ENCODE results near the gene FRA10AC1.

FRA10AC1 gene, protein sequence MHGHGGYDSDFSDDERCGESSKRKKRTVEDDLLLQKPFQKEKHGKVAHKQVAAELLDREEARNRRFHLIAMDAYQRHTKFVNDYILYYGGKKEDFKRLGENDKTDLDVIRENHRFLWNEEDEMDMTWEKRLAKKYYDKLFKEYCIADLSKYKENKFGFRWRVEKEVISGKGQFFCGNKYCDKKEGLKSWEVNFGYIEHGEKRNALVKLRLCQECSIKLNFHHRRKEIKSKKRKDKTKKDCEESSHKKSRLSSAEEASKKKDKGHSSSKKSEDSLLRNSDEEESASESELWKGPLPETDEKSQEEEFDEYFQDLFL
- total RNA-seq, result 2.1 to 14.7 (median 6.5) reads per million in 18 experiments

DNA sequence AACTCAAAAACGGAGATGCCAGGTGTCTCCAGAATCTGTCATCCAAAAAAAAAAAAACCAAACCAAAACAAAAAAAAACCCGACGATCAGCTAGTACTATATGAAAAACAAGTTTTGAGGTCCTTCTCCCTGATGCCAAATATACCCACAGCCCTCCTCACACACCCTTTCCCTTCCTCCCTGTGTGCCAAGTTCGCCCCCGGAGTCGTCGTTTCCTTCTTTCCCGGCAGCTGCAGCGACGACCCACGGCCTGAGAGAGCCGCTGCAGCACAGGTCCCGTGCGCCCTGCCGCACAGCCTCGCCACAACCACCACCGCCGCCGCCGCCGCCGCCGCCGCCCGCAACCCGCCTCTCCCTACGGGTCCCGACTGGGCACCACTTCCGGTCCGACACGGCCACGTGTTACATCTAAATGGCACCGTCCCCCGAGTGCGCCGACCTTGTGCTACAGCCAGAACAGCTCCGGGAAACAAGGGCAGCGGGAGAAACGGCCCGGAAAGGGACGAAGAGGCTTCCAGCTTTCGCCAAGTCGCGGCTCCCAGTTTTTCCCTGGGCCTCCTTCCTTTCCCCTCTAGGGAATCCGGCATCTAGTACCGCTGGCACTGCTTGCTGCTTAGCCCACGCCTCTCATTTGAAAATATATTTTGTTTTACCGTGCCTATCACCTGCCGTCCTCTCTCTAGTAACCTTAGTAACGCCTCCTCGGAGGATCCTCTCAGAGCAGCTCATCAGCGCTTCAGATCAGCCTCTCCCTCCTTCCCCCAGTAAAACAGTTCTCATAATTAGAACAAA lies at the start of gene FRA10AC1:
Gene FRA10AC1 (minus strand): TSS at position 383 of the 792 bp plus-strand sequence. CDS start 2,486 bp downstream, outside the sequence.
- peak; percentile 94 to 95 for DNase-seq

DNA sequence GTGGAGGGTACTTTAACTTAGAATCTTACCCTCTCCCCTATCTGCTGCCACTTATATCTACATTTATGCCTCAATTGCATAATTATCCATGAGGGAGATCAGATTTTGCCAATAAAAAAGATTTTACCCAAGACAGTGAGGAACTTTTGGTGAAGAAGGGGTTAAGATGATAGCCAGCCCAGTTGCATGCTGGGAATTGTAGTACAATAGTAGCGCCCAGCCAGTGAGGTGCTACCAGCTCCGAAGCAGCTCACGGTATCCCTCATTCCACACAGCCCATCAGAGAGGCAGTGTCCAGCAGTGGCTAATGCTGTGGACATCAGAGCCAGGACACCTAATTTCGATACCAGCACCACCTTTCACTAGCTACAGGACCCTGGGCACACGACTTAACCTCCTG lies 49.4 kb upstream of the FRA10AC1 start:
- DNase-seq, result no peak

DNA sequence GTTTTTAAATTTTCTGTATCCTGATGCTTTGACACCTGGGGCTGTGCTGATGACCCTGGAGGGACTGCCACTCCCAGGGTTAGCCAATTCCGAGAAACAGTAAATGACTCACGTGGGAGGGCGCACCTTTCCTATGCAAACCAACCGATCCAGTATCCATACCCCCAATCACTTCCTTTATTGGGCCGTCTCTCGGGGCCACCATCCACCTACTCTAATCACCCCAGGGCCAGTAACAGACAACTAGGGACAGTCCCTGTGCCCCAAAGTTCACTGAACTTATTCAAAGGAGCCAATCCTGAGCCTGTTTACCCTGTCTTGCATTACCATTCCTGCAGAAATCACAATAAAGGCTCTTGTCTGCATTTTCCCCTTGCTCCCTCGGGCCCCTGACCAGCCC lies 48.7 kb upstream of the FRA10AC1 start:
- no peak for DNase-seq

DNA sequence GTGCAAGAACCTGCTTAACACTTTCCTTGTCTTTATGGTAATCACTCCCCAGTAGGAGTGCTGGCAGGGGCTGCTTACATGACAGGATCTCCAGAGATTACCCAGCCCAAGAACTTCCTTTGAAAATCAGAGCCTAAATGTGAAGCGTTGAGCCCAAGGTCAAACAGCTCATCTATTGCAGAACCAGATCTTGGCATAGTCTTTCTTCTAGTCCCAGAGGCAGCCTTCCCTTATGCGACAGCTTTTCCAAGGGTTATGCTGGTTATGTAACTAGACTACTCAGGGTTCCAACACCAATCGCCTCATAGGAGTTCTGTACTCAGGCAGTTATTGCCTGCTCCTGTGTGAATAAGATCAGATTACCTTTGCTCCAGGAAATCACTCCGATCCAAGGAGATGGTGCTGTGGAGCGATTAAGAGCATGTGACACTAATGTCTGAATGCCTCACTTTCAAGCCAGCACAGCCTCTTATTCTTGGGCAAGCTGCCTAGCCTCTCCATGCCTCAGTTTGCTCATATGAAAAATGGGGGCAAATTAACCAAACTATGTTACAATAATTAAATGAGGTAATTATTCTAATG lies 46.9 kb upstream of the FRA10AC1 start:
- DNase-seq, result no peak

DNA sequence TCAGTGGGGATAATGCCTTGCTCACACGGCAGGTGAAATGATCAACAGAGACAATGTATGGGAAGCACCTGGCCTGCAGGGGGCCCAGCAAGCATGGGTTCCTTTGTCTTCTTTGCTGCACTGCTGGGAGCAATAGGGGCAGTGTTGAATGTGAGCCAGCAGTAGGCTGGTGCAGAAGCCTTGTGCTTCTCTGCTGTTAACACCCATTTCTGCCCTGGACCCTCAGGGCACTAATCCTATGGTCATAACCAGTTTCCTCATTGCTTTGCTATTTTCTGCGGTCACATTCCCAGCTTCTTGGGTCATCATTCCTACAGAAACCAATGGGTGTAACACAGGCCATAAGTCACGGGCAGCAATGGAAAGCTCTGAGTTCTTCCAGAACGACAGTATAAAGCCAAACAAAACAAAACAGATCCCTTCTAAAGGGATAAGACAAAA lies 44.5 kb upstream of the FRA10AC1 start:
- peak; percentile 14 to 16 for DNase-seq

DNA sequence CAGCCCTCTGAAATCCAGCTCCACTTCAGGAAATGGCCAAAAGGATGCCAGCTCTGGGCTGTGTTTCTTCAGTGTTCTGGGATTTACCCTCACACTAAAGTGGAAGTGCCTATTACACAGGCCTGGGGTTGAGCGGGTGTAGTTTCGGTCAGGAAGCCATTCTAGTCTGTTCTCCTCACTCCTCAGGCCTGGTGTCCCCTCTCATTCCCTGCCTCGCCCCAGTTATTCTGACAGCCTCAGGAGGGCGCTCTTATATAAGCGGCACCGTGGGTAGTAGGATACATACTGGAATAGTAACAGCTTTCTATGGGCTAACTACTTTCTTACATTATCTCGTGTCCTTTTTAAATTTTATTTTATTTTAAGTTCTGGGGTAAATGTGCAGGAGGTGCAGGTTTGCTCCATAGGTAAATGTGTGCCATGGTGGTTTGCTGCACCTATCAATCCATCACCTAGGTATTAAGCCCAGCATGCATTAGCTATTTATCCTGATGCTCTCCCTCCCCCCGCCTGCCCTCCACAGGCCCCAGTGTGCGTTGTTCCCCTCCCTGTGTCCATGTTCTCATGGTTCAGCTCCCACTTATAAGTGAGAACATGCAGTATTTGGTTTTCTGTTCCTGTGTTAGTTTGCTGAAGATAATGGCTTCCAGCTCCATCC lies 43.1 kb upstream of the FRA10AC1 start:
- DNase-seq, result peak; percentile 56 to 58

DNA sequence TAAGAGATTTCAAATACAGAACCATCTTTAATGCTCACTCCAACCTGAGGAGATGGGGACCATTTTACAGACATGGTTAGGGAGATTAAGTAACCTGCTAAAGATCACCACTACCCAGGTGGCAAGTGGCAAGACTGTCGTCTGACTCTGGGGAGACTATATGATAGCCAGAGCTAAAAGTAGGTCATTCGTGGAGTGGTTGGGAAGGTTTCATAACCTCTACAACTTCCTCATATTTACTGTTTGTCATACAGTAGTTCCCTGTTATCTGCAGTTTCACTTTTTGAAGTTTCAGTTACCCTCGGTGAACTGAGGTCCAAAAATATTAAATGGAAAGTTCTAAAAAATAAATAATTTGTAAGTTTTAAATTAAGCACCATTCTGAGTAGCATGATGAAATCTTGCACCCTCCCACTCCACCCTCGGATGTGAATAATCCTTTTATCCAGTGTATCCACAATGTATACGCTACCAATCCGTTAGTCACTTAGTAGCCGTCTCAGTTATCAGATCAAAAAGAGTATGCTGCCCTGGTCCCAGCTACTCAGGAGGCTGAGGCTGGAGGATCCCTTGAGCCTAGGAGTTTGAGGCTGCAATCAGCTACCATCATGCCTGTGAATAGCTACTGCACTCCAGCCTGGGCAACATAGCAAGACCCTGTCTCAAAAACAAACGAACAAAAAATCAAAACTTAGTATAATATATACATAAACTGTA lies 40.4 kb upstream of the FRA10AC1 start:
- DNase-seq, result peak; percentile 79 to 85

DNA sequence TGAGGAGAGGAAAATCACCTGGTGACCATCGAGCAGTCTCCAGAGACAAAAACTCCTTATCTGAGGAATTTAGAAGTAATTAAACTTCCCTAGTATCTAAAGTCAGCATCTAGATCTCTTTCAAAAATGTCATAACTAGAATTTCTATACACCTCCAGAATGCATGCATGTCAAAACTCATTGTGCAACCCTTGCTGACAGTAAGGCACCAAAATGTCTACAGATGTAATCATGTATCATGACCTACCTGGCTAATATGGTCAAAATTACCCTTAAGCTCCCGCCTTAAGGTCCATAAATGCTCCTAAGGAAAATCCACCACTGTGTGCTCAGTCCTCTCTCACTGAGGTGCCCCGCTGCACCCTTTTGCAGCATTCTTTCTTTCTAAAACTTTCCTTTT lies 39.0 kb upstream of the FRA10AC1 start:
- DNase-seq, result peak in 1 of 2 donors; percentile 10

DNA sequence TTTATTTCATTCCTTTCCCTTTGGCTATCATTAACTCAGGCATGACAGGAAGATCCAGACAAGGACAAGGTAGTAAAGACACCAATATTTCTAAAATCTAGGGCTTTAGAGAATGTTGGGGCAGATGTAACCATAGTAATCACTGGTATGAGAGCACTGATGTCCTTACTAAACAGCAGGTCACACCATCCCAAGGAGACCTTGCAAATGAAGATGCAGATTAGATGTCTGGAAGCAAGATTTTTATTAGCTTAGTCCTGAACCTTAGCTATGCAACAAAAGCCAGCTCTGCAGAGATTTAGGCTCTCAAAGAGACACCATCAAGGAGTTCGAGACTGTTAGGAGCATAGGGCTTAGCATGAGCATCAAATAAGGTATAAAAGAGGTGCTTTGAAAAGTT lies 23.6 kb upstream of the FRA10AC1 start:
- no peak for DNase-seq

DNA sequence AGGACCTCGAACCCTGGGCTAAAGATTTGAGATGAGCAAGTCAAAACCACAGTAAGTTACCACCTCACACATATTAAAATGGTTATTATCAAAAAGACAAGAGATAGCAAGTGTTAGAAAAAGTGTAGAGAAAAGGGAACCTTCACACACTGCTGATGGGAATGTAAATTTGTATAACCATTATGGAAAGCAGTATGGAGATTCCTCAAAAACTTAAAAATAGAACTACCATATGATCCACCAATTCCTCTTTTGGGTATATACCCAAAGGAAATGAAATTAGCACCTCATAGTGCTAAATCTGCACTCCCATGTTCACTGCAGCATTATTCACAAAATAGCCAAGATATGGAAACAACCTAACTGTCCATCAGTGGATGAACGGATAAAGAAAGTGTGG lies 20.8 kb upstream of the FRA10AC1 start:
- no peak for DNase-seq

DNA sequence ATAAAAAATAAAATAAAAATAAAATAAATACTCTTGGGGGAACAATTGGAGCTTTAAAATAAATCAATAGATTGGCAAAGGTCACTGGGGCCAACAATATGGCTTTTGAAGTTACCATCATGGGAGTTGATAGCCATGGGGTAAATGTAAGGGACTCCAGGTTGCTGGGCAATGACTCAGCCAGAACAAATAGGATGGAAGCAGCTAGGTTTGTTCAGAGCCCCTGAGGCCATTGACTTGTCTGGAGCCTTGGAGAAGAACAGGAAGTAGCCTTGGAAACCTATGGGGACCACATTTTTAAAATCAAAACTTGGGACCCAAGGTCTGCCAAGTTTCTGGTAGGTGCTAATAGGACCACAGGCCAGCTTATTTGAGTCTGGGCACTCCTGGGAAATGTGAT lies 20.2 kb upstream of the FRA10AC1 start:
- DNase-seq, result no peak

DNA sequence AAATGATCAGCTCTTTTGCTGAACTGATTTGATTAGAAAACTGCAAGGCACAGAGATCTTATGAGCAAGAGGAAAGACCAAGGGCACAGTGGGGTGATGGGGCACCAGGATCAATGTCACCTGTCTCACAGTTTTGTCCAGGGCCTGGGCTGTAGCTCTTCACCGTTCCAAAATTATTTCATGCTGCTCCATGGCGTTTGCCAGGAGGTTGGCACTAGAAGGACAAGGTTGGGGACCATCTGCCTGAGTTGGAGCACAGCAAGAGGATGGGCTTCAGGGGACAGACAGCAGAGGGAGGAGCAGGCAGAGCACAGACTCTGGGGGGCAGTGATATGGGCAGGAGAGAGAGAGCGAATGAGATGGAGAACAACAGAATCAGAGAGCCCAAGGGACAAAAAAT lies 17.5 kb upstream of the FRA10AC1 start:
- DNase-seq, result no peak

DNA sequence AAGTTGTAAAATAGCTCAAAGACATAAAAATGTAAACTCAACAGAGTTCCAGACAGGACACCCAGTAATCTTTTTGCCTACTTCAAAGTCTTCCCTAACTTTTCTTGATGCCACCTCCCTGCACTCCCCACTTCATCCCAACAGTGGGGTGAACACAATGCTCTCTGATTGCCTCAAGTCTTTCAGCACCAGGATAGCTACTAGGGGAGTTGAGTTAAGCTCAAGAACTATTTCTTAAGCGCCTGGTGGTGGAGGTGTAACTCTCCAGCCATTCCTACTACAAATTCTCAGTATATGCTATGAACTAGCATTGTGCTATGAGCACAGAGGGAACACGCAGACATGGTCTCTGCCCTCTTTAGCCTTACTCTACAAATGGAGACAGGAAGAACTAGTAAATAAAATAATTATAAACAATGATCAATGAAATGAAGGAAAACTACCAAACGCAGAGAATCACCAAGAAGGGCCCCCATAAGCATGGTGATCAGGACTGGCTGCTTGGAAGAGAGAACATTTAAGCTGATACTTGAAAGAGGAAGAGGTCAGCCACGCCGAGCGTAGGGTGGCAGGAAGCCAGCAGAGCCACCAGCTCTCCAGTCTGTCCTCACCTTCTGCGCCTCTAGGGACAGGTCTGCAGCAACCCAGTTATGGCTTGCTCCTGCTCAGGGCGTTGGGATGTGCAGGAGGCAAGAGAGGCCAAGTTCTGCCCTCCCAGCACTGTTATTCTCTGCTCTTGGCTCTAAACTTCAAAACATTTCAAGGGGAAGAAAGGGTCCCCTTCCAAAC lies 16.7 kb upstream of the FRA10AC1 start:
- peak; percentile 35 to 49 for DNase-seq

DNA sequence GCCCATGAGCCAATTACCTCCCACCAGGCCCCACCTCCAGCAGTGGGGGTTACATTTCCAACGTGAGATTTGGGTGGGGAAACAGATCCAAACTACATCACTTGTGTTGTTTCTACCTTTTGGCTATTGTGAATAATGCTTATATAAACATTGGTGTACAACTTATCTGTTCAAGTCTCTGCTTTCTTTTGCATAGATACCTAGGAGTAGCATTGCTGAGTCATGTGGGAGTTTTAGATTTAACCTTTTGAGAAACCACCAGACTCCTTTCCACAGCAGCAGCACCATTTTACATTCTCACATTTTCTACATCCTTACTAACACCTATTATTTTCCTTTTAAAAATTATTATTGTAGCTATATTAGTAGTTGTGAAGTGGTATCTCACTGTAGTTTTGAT lies 14.4 kb upstream of the FRA10AC1 start:
- DNase-seq, result no peak

DNA sequence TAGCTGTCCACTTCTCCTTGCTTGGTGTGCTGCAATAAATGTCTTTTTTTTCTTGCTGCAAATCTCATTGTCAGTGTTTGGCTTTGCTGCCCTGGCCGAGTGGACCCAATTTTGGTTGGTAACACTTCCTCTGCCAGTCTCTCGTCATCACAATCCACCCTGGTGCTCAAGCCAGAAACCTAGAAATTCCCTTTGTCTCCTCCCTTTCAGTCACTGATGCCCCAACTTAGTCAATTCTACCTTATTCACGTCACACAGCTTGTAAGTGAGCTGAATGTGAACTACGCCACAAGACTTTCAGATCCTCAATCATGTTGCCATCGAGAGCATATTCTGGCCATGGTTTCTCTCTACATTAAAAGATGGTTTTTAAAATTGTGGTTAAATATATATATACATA lies 13.0 kb upstream of the FRA10AC1 start:
- no peak for DNase-seq

DNA sequence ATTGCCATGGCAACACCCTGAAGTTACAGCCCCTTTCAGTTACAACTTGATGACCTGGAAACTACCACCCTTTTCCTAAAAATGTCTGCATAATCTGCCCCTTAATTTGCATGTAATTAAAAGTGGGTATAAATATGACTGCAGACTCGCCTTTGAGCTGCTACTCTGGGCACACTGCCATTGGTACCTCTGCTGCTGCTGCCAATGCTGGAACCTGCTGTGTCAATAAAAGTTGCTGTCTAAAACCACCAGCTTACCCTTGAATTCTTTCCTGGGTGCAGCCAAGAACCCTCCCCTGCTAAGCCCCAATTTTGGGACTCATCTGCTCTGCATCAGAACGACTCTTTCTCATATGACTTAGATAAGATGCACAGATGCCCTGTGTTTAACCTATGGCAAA lies 10.2 kb upstream of the FRA10AC1 start:
- no peak for DNase-seq

DNA sequence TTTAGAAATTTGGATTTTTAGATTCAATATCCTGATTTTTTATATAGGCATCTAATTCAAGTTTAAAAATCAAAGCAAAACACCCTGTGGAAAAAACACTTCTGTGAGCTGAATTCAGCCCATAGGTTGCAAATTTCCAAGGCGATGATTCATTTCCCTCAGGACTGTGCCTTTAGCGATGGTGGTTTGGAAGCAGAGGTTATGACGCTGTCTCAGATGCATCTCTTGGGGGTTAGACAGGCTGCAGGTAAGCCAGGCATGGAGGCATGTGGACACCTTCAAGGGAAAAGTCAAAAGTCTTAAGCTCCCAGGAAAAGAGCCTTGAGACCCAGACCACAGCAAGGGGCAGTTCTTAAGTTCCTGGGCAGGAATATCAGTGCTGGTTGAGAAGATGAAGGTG lies 9.5 kb upstream of the FRA10AC1 start:
- no peak for DNase-seq

DNA sequence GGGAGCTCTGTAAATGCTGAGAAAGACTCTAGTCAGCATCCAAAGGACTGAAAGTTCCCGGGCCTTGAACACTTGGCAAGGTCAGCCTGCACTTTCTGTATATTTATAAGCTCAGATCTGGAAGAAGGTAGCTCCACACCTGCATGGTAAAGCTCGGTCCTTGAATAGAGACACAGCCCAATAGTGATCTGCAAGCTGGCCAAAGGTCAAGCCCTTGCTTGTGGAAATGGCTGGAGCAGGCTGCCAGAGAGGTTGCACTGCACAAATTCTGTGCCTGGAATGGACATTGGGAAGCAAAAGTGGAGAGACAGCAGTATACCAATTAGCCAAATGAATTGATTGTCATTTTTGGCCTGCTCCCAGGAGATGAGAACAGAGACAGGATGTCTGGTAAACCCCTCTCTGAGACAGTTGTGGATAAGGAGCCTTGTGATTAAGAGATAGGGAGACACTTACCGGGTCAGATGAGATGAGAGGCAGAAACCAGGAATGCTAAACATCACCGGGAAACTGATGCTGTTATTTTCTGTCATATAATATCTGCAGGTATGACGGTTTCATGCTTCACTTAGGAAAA lies 8.0 kb upstream of the FRA10AC1 start:
- DNase-seq, result no peak

DNA sequence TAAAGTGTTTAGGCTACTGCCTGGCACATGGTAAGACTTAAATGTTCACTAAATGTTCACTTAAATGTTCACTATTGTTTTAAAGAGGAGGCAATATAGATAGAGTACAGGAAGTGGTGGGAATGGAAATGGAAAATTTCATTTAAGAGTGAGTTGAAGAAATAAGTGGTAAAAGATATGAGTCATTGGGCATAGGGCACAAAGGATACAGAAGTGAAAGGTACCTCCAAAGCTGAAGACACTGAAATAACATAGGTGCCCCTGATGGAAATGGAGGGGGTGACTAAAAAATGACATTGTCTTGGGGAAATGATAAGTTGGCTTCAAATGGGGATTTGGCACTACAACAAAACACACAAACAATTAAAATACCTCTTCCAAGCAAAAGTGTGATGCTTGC lies 5.2 kb upstream of the FRA10AC1 start:
- no peak for DNase-seq

DNA sequence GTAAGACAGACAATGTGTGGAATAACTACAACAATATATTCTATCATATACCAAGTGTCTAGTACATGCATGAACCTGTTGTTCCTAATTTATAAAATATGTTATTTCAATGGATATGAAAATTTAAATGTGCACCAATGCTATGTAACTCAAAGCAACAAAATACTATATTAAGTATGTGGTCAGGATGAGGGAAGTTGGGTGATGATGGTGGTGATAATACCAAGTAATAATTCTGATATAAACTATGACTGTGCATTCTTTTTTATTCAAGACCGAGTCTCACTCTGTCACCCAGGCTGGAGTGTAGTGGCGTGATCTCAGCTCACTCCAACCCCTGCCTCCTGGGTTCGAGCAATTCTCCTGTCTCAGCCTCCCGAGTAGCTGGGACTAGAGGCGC lies 2.1 kb upstream of the FRA10AC1 start:
- no peak for DNase-seq

DNA sequence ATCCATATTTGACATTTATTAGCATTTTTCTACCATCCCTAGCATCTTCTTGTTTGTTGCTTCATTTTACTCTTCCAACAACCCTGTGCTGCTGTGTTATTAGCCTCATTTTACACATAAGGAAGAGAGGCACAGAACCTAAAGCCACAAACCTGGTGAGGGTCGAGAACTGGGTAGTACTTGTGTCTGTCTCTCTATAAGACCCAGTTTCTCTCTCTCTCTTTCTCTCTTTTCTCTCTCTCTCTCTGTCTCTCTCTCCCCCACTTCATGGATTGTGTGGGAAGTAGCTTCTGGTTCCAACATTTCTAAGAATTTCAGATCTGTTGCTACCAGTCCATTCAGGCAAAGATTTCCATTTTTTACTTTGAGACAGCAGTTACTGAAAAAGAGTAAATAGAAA lies 1.4 kb upstream of the FRA10AC1 start:
- no peak for DNase-seq
